Right forelimb (tissue), 1 donor: ENCODE results near the gene TFF3.

Source experiments
- DNase-seq: peaks from one replicate; pipeline ENCODE4 v3.0.0-alpha.2; 2018

Gene TFF3

GRCh38 chr21:42346866-42347600 is 31.8 kb upstream of the TFF3 start:
- DNase-seq: no peak

- no peak for DNase-seq
Measured at GRCh38 chr21:42346441-42346840, 31.2 kb upstream of the TFF3 start.

- no peak for DNase-seq
Measured at GRCh38 chr21:42344631-42345030, 29.4 kb upstream of the TFF3 start.

DNA sequence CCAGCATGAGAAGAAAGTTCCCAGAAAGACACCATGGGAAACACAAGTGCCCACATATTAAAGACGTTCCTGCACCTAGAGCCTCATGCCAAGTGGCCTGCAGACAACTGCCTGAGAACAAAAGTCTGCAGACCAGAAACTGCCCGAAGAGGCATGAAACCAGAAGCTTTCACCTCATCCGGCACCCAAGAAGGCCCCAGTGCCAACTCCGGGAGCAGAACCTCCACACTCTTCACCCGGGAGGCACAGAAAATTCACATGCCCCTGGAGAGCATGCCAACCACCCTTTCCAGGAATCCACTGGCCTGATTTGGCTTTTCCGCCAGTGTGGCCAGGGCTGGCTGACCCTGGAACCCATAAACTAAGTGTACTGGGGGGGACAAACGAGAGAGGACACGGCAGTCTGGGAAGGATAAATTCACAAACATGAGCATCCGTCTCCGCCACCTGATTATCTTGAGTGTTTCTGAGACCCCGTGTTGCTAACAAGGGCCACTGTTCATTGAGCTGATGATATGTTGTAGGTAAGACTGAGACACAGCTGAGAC is 28.8 kb upstream of the TFF3 start:
- no peak for DNase-seq

- no peak for DNase-seq
Measured at GRCh38 chr21:42343556-42343955, 28.3 kb upstream of the TFF3 start.

- DNase-seq: no peak
Measured at GRCh38 chr21:42343101-42343500, 27.9 kb upstream of the TFF3 start.

- DNase-seq: no peak
Measured at GRCh38 chr21:42341776-42342542, 26.8 kb upstream of the TFF3 start.

GRCh38 chr21:42340187-42341050 is 25.2 kb upstream of the TFF3 start:
- no peak for DNase-seq

GRCh38 chr21:42338729-42339715 is 23.8 kb upstream of the TFF3 start:
- DNase-seq: no peak

DNA sequence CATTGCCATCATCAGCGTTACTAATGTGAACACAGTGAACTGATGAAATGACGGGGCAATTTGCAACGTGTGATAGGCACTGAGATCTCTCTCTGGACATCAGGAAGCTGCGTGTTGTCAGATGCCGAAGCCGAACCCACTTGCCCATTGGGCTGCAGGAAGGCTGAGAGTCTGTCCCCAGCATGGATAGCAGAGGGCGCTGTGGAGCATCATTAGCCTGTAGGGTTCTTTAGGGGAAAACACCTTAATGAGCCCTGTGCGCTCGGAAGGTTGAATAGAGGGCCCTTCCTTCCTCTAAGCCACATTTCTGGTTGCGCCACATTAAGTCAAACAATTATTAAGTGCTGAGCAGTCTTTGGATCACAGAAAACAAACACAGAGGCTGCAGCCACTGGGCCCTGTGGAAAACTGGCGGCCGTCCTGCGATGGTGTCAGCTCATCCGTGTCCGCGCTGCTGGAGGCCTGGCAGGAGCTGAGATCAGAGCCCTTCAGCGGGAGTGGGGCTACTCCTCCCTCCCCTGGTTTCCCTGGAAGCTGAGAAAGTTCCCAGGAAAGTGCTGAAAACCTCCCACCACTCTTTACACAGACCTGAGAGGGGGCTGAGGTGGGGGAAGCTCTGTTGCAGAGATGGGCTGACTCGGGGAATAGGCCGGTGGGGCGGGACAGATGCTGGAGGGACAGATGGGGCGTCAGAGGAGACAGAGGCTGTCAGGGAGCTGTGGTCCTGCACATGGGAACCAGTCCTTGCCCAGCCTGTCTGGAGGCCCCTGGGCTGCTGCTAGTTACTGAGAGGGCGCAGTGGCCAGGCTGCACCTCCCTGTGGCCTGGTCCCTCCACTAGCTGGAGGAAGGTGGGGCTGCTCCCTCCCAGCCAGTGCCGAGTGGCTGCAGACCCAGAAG is 22.9 kb upstream of the TFF3 start:
- peak; percentile 63 for DNase-seq

- no peak for DNase-seq
Measured at GRCh38 chr21:42337276-42337675, 22.1 kb upstream of the TFF3 start.

DNA sequence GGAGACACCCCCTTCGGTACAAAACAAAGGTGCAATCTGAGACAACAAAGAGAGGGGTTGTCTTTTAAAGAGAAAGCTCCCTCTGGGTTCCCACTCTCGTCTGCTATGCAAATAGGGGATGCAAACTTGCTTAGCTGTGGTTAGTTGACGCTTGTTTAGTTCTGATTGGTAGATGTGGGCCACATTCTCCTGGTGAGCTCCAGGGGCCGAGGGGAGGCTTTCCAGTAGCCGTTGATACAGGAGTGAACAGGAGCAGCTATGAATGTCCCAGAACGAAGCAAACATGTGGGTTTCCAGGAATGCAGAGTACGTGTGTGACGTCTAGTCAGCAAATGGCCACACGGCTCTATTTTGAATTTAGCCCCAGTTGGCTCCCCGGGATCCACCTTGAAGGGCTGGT is 20.8 kb upstream of the TFF3 start:
- DNase-seq: no peak

DNA sequence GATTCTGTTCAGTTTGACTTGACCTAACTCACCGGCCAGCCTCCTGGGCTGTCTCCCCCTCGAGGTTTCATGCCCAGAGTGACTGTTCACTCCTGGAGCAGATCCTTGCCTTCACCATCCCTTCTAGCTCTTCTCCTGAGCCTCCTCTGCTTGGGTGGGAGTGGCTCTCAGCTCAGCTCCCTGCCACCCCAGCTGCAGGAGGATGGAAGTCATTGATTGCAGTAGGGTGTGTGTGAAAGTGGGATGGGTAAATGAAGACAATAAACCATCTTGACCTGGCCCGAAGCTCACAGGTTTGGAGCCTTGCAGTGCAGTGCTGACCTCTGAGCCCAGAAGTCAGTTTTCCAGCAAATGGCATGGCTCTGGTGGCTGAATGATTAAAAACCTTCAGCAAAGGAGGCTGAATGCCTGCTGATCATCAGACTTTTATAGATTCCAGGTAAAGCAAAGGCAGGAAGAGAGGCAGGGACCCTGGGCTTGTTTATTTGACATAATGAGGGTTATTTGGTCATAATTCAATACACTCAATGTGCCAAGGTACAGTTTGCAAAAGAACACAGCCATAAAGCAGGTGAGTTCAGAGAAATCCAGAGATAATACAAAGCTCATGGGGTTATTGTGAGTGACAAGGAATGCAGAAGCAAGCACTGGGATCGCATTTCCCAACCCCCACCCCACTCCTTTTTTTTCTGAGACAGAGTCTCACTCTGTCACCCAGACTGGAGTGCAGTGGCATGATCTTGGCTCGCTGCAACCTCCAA is 17.5 kb upstream of the TFF3 start:
- DNase-seq: no peak

DNA sequence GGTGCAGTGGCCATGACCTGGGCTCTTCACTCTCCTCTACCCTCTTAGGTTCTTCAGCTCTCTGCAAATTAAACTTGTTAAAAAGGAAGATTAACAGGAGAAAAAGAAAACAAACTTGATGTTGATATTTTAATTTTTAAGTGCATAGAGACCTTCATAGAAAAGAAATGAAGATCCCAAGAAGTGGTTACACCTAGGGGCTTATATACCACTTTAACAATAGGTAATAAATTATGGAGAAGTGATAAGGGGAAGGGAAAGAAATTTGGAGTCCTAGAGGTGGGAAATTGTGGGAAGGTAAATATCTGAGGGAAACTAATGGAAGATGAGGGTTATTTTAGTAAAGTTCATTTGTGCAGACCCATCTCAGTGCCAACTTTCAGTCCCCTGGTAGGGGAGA is 16.5 kb upstream of the TFF3 start:
- DNase-seq: no peak

DNA sequence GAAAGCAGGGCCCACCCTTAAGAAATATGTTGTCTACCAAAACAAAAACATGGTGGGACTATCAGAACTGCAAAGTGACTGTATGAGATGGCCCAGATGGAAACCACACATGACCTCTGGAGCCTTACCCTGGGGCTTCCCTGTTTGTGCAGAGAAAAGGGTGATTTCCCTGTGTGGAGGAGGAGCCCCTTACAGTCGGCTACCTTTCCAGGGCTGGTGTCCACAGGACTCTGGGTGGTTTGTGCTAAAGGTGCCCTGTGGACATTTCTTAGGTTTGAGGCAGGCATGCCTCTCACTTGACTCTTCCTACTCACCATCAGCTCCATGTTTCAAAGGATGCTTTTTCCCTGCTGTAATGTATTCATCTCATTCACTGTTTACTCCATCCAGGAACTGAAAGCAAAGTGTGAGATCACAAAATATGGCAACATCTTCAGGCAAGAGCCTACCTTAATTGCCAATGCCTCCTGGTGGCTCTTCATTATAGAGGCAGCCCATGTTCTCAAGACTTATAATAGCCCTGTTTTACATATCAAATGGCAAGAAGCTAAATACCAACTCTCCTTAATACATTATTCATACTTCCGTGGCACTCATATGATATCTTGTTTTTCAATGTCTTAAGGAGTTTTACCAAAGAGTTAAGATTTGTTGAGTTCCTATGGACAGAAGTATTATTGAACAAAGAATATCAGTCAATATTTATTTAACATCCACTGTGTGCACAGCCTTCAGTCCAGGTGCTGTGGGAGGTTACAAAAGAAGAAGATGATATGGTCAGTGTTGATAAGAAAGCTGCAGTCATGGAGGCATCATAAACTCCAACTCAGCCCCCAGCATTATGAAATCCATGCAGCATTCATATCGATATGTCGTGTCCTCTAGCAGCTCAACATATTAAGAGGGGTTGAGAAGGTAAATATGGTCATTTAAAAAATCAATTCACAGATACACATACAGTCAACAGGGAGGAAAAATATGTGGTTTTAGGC is 15.5 kb upstream of the TFF3 start:
- no peak for DNase-seq

DNA sequence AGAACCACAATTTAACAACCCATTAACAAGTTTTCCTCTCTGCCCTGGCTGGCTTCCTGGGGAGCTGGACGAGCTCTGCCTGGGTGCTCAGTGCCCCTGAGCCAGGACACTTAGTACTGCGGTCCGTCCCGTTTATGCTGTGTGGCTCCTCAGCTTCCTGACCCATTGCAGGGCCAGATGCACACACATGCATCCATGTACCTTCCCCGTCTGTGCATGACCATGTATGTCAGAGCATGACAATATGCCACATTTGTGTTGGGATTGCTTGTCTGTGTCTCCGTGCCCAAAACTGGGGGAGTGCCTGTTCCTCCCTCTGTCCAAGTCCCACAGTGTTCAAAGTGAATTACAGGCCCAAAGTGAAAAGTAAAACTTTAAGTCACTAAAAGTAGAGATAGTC is 9.7 kb upstream of the TFF3 start:
- DNase-seq: no peak

GRCh38 chr21:42321845-42322244 is 6.6 kb upstream of the TFF3 start:
- DNase-seq: no peak

DNA sequence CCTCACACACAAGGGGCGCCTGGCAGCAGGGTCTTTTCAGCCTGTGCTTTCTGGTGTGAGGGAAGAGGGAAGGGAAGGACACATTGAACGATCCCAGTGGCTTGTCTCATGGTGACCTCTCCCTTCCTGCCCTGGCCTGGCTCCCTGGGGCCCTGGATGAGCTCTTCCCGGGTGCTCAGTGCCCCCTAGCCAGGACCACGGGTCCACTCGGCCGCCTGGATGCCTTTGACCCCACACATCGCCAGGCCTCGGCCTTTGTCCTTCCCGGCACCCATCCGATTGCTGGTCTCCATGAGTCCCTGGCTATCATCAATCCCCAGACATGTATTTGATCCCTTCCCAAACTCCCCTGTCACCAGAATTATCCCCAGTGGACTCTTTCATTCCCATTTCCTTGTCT is 6.0 kb upstream of the TFF3 start:
- no peak for DNase-seq

DNA sequence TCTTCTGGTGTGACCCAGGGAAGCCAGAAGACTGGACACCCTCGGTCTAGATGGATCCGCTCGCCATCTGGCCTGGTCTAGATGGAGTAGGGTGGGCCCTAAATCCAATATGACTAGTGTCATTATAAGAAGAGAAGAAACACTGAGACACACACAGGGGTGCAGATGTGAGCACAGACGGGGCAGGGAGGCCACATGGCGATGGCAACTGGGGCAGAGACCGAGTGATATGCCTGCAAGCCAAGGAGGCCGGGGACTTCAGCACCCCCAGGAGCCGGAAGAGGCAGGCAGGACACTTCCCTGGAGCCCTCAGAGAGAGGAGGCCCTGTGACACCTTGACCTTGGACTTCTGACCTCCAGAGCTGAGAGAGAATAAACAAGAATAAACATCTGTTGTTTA is 5.6 kb upstream of the TFF3 start:
- no peak for DNase-seq
